ENCODE measurements around the gene PLD4. TPM values are rescaled to one million over a fixed set of nuclear protein-coding genes. Genes with fewer than 3 reads are reported as not detected.

Gene PLD4
- total and polyA plus RNA-seq, 2 experiments from 2014 or later, result not detected

GRCh38 chr14:104935955-104936354, 11.3 kb downstream of the PLD4 start (continued):
- TF ChIP-seq REST (IDR thresholded peaks at IDR 0.05; ENCODE audit: unreplicated experiment), result no peak

GRCh38 chr14:104936361-104937155, 11.9 kb downstream of the PLD4 start:
- peaks cover 7% of the 10 kb centered on the region; the same call in 1 of the 3 replicates for H3K9me3 Mint-ChIP-seq

More at GRCh38 chr14:104936361-104937155, 11.9 kb downstream of the PLD4 start:
- H3K4me1 ChIP-seq (ENCODE audit: insufficient read depth), result peaks cover 3% of the 10 kb centered on the region; the same call in 1 of the 2 replicates
- Mint-ChIP-seq H3K4me3 (no peak overlapping the region), H3K27ac (no peak overlapping the region), H3K36me3 (ENCODE audit: low read depth) (peaks cover 3% of the 10 kb centered on the region; the same call in 1 of the 3 replicates), H3K4me1 (no peaks in the 10 kb centered on the region; the same call in 2 of the 3 replicates), H3K27me3 (ENCODE audit: insufficient read depth, low read depth, poor library complexity) (peaks cover 58% of the 10 kb centered on the region)
- no peak overlapping the region for H3K4me3 ChIP-seq
- peaks cover 60% of the 10 kb centered on the region for H3K27me3 ChIP-seq (ENCODE audit: insufficient read depth)
- no peak overlapping the region for H3K4me2 ChIP-seq
- H3K36me3 ChIP-seq (ENCODE audit: insufficient read depth), result no peaks in the 10 kb centered on the region
- H2AFZ ChIP-seq, result no peak overlapping the region
- H3K79me2 ChIP-seq (replicated peaks; ENCODE audit: insufficient read depth), result no peaks in the 10 kb centered on the region
- TF ChIP-seq ZNF114 (CRISPR knock-in tag; IDR thresholded peaks at IDR 0.05), result no peak
- no peak for TF ChIP-seq JUNB (IDR thresholded peaks at IDR 0.05; ENCODE audit: unreplicated experiment)
- no peak for TF ChIP-seq STAT1 (IDR thresholded peaks at IDR 0.05; ENCODE audit: unreplicated experiment)
- TF ChIP-seq ZNF462 (CRISPR knock-in tag; IDR thresholded peaks at IDR 0.05), result no peak
- no peak for TF ChIP-seq ZNF331 (CRISPR knock-in tag; IDR thresholded peaks at IDR 0.05; ENCODE audit: low read depth)
- no peak for TF ChIP-seq EZH2 (IDR thresholded peaks at IDR 0.05; ENCODE audit: low read depth, unreplicated experiment)
- TF ChIP-seq CTCF (conservative IDR thresholded peaks at IDR 0.05; ENCODE audit: low read depth in 2 of 2), result peak in 1 of 2 experiments; percentile 23; a peak in 1 of 4 replicates
- no peaks in the 10 kb centered on the region for H3K9me2 ChIP-seq (ENCODE audit: insufficient read depth)
- no peak for ATAC-seq
- DNase-seq (ENCODE audit: low spot score), result no peak
- no peaks in the 10 kb centered on the region for H4K20me1 ChIP-seq (replicated peaks; ENCODE audit: insufficient read depth)
- no peaks in the 10 kb centered on the region for H3F3A ChIP-seq (replicated peaks; ENCODE audit: low read depth)
- no peak overlapping the region for H3K27ac ChIP-seq (ENCODE audit: low read depth)
